ENCODE results near the gene C16orf87.

The C16orf87 gene

GRCh38 chr16:46757339-46758050 lies 73.5 kb downstream of the C16orf87 start:
- Histone ChIP-seq H3K9ac (ENCODE audit: insufficient read length, low read depth) (no peak overlapping the region), H3K36me3 (ENCODE audit: insufficient read depth, insufficient read length, low read length) (no peaks in the 10 kb centered on the region), H3K9me3 (ENCODE audit: insufficient read depth, low read length) (no peaks in the 10 kb centered on the region), H3K27me3 (ENCODE audit: insufficient read depth, insufficient read length) (peaks cover 56% of the 10 kb centered on the region), H3K4me3 (ENCODE audit: insufficient read length, low read depth) (no peak overlapping the region), H3K4me1 (ENCODE audit: insufficient read depth, insufficient read length) (peaks cover 18% of the 10 kb centered on the region)
- no peak for DNase-seq (ENCODE audit: low read depth, low spot score)
- no peak for TF ChIP-seq YY1 (IDR thresholded peaks at IDR 0.05; ENCODE audit: insufficient read depth, insufficient read length)
- no peak for TF ChIP-seq SUZ12 (IDR thresholded peaks at IDR 0.05; ENCODE audit: extremely low read depth, insufficient read depth, insufficient read length)
- no peak for TF ChIP-seq ZNF274 (IDR thresholded peaks at IDR 0.05; ENCODE audit: low read depth, low read length)

- no peak overlapping the region for H3K9ac ChIP-seq (ENCODE audit: insufficient read length, low read depth)
- H3K36me3 ChIP-seq (ENCODE audit: insufficient read depth, insufficient read length, low read length), result no peaks in the 10 kb centered on the region
- peaks cover 54% of the 10 kb centered on the region for H3K27me3 ChIP-seq (ENCODE audit: insufficient read depth, insufficient read length)
- no peak for TF ChIP-seq SUZ12 (IDR thresholded peaks at IDR 0.05; ENCODE audit: extremely low read depth, insufficient read depth, insufficient read length)
- no peak for TF ChIP-seq YY1 (IDR thresholded peaks at IDR 0.05; ENCODE audit: insufficient read depth, insufficient read length)
- no peak for TF ChIP-seq ZNF274 (IDR thresholded peaks at IDR 0.05; ENCODE audit: low read depth, low read length)
- DNase-seq (ENCODE audit: low read depth, low spot score), result no peak
- H3K9me3 ChIP-seq (ENCODE audit: insufficient read depth, low read length), result peaks cover under 1% of the 10 kb centered on the region; the same call in 1 of the 2 replicates
- peaks cover 18% of the 10 kb centered on the region for H3K4me1 ChIP-seq (ENCODE audit: insufficient read depth, insufficient read length)
- H3K4me3 ChIP-seq (ENCODE audit: insufficient read length, low read depth), result no peak overlapping the region
These were observed 74.2 kb downstream of the C16orf87 start for GRCh38 chr16:46756772-46757171.

GRCh38 chr16:46753015-46753414 lies 78.0 kb downstream of the C16orf87 start:
- peaks cover 6% of the 10 kb centered on the region; the same call in 1 of the 2 replicates for H3K9me3 ChIP-seq (ENCODE audit: insufficient read depth, low read length)
- TF ChIP-seq YY1 (IDR thresholded peaks at IDR 0.05; ENCODE audit: insufficient read depth, insufficient read length) (no peak), SUZ12 (IDR thresholded peaks at IDR 0.05; ENCODE audit: extremely low read depth, insufficient read depth, insufficient read length) (no peak), ZNF274 (IDR thresholded peaks at IDR 0.05; ENCODE audit: low read depth, low read length) (no peak)
- peaks cover 25% of the 10 kb centered on the region for H3K4me1 ChIP-seq (ENCODE audit: insufficient read depth, insufficient read length)

GRCh38 chr16:46751381-46751780 lies 79.6 kb downstream of the C16orf87 start:
- no peak for DNase-seq (ENCODE audit: low read depth, low spot score)
- TF ChIP-seq ZNF274 (IDR thresholded peaks at IDR 0.05; ENCODE audit: low read depth, low read length), result no peak
- TF ChIP-seq SUZ12 (IDR thresholded peaks at IDR 0.05; ENCODE audit: extremely low read depth, insufficient read depth, insufficient read length), result no peak
- TF ChIP-seq YY1 (IDR thresholded peaks at IDR 0.05; ENCODE audit: insufficient read depth, insufficient read length), result no peak
- Histone ChIP-seq H3K4me3 (ENCODE audit: insufficient read length, low read depth) (no peak overlapping the region), H3K36me3 (ENCODE audit: insufficient read depth, insufficient read length, low read length) (no peaks in the 10 kb centered on the region), H3K27me3 (ENCODE audit: insufficient read depth, insufficient read length) (peaks cover 5% of the 10 kb centered on the region), H3K4me1 (ENCODE audit: insufficient read depth, insufficient read length) (peaks cover 22% of the 10 kb centered on the region), H3K9ac (ENCODE audit: insufficient read length, low read depth) (no peak overlapping the region), H3K9me3 (ENCODE audit: insufficient read depth, low read length) (peaks cover 6% of the 10 kb centered on the region; the same call in 1 of the 2 replicates)

More at GRCh38 chr16:46753015-46753414, 78.0 kb downstream of the C16orf87 start:
- no peak for DNase-seq (ENCODE audit: low read depth, low spot score)
- Histone ChIP-seq H3K36me3 (ENCODE audit: insufficient read depth, insufficient read length, low read length) (no peaks in the 10 kb centered on the region), H3K9ac (ENCODE audit: insufficient read length, low read depth) (no peak overlapping the region), H3K4me3 (ENCODE audit: insufficient read length, low read depth) (no peak overlapping the region), H3K27me3 (ENCODE audit: insufficient read depth, insufficient read length) (peaks cover 21% of the 10 kb centered on the region)

GRCh38 chr16:46748775-46749705 lies 81.9 kb downstream of the C16orf87 start:
- TF ChIP-seq SUZ12 (IDR thresholded peaks at IDR 0.05; ENCODE audit: extremely low read depth, insufficient read depth, insufficient read length), result no peak
- no peak for TF ChIP-seq ZNF274 (IDR thresholded peaks at IDR 0.05; ENCODE audit: low read depth, low read length)
- no peak for TF ChIP-seq YY1 (IDR thresholded peaks at IDR 0.05; ENCODE audit: insufficient read depth, insufficient read length)
- Histone ChIP-seq H3K9me3 (ENCODE audit: insufficient read depth, low read length) (peaks cover 6% of the 10 kb centered on the region; the same call in 1 of the 2 replicates), H3K27me3 (ENCODE audit: insufficient read depth, insufficient read length) (no peaks in the 10 kb centered on the region), H3K36me3 (ENCODE audit: insufficient read depth, insufficient read length, low read length) (no peaks in the 10 kb centered on the region), H3K9ac (ENCODE audit: insufficient read length, low read depth) (no peak overlapping the region), H3K4me3 (ENCODE audit: insufficient read length, low read depth) (no peak overlapping the region), H3K4me1 (ENCODE audit: insufficient read depth, insufficient read length) (peaks cover 22% of the 10 kb centered on the region)
- DNase-seq (ENCODE audit: low read depth, low spot score), result no peak

- H3K36me3 ChIP-seq (ENCODE audit: insufficient read depth, insufficient read length, low read length), result no peaks in the 10 kb centered on the region
- H3K27me3 ChIP-seq (ENCODE audit: insufficient read depth, insufficient read length), result no peaks in the 10 kb centered on the region
- peaks cover 27% of the 10 kb centered on the region for H3K4me1 ChIP-seq (ENCODE audit: insufficient read depth, insufficient read length)
- peaks cover 6% of the 10 kb centered on the region; the same call in 1 of the 2 replicates for H3K9me3 ChIP-seq (ENCODE audit: insufficient read depth, low read length)
- peak; percentile 71 for DNase-seq (ENCODE audit: low read depth, low spot score)
- no peak within 1 kb of the TSS for H3K4me3 ChIP-seq (ENCODE audit: insufficient read length, low read depth)
- TF ChIP-seq ZNF274 (IDR thresholded peaks at IDR 0.05; ENCODE audit: low read depth, low read length) (no peak), SUZ12 (IDR thresholded peaks at IDR 0.05; ENCODE audit: extremely low read depth, insufficient read depth, insufficient read length) (no peak), YY1 (IDR thresholded peaks at IDR 0.05; ENCODE audit: insufficient read depth, insufficient read length) (no peak)
- peak within 1 kb of the TSS; percentile 80 for H3K9ac ChIP-seq (ENCODE audit: insufficient read length, low read depth)
These were observed 83.0 kb downstream of the C16orf87 start, which contains the start of gene MYLK3 for GRCh38 chr16:46747777-46748651. Gene MYLK3 (minus strand): TSS chr16:46748344. CDS start chr16:46748193, 151 bp downstream.
